ENCODE measurements around the gene PPP6R1. TPM values are rescaled to one million over a fixed set of nuclear protein-coding genes. Genes with fewer than 3 reads are reported as not detected.

The PPP6R1 gene, protein sequence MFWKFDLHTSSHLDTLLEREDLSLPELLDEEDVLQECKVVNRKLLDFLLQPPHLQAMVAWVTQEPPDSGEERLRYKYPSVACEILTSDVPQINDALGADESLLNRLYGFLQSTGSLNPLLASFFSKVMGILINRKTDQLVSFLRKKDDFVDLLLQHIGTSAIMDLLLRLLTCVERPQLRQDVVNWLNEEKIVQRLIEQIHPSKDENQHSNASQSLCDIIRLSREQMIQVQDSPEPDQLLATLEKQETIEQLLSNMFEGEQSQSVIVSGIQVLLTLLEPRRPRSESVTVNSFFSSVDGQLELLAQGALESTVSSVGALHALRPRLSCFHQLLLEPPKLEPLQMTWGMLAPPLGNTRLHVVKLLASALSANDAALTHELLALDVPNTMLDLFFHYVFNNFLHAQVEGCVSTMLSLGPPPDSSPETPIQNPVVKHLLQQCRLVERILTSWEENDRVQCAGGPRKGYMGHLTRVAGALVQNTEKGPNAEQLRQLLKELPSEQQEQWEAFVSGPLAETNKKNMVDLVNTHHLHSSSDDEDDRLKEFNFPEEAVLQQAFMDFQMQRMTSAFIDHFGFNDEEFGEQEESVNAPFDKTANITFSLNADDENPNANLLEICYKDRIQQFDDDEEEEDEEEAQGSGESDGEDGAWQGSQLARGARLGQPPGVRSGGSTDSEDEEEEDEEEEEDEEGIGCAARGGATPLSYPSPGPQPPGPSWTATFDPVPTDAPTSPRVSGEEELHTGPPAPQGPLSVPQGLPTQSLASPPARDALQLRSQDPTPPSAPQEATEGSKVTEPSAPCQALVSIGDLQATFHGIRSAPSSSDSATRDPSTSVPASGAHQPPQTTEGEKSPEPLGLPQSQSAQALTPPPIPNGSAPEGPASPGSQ
- total RNA-seq (ENCODE audit: low replicate concordance), result 39.0 and 41.5 TPM in 2 replicates

DNA sequence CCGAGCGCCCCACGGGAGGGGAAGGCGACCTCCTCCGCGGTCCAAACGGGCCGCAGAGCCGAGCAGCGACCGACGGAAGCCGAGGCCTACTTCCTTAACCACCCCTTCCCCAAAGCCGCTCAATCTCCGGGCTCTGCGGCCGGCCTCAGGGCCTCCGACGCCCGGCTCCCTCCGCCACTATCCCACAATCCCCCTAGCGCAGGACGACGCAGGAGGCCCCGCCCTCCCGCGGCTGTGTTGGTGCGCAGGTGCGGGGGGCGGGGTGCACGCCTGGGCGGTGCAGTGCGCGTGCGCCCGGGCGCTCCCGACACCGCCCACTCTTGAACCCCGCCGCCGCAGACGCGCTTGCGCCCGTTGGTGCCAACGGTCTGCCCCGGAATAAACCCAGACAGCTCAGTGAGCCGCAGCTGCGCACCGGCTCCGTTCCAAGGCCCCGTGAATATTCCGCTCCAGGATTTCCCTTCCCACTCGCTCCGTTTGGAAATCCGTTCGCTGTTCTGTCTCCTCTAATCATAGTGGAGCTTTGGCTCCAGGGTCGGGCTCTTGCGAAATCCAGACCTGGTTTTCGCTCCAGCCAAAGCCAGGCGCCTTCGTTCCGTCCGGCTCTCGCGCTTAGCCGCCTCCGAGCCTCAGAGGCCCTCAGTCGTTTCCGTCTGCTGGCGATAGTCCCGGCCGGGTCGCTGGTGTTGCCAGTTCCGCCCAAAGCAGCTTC, at the start of gene PPP6R1:
PPP6R1 (minus strand) TSS at position 190 of the 712 bp plus-strand sequence. CDS start 11,914 bp downstream, outside the sequence.
- H3K4me3 ChIP-seq (ENCODE audit: low read depth, low read length), result peak within 1 kb of the TSS; percentile 85
- DNase-seq (ENCODE audit: low read depth), result peak; percentile 100
- TF ChIP-seq, protein P1, sequence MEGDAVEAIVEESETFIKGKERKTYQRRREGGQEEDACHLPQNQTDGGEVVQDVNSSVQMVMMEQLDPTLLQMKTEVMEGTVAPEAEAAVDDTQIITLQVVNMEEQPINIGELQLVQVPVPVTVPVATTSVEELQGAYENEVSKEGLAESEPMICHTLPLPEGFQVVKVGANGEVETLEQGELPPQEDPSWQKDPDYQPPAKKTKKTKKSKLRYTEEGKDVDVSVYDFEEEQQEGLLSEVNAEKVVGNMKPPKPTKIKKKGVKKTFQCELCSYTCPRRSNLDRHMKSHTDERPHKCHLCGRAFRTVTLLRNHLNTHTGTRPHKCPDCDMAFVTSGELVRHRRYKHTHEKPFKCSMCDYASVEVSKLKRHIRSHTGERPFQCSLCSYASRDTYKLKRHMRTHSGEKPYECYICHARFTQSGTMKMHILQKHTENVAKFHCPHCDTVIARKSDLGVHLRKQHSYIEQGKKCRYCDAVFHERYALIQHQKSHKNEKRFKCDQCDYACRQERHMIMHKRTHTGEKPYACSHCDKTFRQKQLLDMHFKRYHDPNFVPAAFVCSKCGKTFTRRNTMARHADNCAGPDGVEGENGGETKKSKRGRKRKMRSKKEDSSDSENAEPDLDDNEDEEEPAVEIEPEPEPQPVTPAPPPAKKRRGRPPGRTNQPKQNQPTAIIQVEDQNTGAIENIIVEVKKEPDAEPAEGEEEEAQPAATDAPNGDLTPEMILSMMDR (IDR thresholded peaks at IDR 0.05; ENCODE audit: insufficient read depth, low read length), result no peak

DNA sequence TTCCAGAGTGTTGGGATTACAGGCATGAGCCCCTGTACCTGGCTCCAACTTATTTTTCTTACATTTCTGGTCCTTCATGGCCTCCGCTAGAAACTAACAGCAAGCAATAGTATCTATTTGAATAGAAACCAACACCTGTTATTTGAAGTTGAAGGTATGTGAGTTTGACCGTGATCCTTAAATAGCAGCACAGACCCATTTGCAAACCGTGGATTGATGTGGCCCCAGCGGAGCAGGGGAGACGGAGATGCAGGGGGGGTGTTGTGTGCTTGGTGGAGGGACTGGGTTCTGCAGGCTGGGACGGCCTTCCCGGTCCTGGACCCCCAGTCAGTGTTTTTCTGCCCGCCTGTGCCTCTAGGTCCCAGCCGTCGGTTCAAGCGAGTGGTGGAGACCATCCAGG, 49.5 kb upstream of the PPP6R1 start:
- TF ChIP-seq, protein P1 (IDR thresholded peaks at IDR 0.05; ENCODE audit: insufficient read depth, low read length), result no peak
- H3K4me3 ChIP-seq (ENCODE audit: low read depth, low read length), result no peak overlapping the region
- no peak for DNase-seq (ENCODE audit: low read depth)

DNA sequence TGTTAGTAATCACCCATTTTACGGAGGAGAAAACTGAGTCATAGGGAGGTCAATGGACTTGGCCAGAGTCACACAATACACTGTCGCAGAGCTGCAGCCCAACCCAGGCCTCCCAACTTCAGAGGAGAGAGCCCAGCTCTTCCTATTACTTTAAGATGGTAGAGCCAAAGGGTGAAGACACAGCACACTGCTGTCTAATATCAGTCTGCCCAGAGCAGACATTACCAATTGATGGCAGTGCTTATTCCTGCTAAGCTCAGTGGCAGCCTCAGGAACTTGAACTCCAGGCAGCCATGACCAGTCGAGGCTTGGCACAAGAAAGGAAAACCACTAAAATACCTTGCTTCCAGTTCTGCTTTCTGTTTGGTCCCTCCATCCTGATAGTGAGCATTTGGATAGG, 47.9 kb upstream of the PPP6R1 start:
- no peak overlapping the region for H3K4me3 ChIP-seq (ENCODE audit: low read depth, low read length)
- no peak for DNase-seq (ENCODE audit: low read depth)
- TF ChIP-seq, protein P1 (IDR thresholded peaks at IDR 0.05; ENCODE audit: insufficient read depth, low read length), result no peak

DNA sequence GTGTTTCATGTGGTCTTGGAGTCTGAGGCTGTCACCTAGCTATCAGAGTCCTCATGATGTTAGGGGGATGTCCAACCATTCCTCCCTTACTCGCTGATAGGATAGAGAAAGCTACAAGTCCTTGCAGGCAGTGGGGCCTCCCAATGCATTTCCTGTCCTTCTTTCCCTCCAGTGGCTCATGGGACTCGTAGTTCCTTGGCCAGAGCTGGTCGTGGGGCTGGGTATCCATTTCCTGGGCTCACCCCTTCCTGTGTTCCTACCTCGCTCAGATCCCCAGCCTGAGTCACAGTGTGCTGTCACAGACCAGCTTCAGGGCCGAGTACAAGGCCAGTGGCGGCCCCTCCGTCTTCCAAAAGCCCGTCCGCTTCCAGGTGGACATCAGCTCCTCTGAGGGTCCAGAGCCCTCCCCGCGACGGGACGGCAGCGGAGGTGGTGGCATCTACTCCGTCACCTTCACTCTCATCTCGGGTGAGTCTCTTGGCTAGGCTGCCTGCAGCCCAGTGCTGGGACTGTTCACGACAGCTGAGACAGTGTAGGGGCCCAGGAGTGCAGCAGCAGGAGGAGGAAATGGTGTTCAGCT, 47.3 kb upstream of the PPP6R1 start:
- TF ChIP-seq, protein P1 (IDR thresholded peaks at IDR 0.05; ENCODE audit: insufficient read depth, low read length), result no peak
- H3K4me3 ChIP-seq (ENCODE audit: low read depth, low read length), result no peak overlapping the region
- no peak for DNase-seq (ENCODE audit: low read depth)

DNA sequence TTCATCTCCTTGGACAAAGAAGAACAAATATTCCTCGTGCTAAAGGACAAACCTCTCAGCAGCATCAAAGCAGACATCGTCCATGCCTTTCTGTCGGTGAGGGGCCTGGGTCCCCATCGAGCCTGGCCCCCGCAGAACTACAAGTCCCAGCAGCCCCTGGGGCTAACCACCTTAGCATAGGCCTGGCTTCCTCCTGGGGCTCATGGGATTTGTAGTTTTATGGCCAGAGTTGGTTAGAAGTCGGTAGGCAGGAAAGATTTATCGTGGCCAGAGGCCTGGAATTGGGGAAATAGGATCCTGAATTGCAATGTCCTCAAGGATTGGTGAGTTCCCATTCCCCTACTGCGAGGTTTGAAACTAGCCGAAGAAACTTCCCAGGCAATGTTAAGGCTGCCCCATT, 46.7 kb upstream of the PPP6R1 start:
- TF ChIP-seq, protein P1 (IDR thresholded peaks at IDR 0.05; ENCODE audit: insufficient read depth, low read length), result no peak
- peak; percentile 25 for DNase-seq (ENCODE audit: low read depth)
- H3K4me3 ChIP-seq (ENCODE audit: low read depth, low read length), result no peak overlapping the region

DNA sequence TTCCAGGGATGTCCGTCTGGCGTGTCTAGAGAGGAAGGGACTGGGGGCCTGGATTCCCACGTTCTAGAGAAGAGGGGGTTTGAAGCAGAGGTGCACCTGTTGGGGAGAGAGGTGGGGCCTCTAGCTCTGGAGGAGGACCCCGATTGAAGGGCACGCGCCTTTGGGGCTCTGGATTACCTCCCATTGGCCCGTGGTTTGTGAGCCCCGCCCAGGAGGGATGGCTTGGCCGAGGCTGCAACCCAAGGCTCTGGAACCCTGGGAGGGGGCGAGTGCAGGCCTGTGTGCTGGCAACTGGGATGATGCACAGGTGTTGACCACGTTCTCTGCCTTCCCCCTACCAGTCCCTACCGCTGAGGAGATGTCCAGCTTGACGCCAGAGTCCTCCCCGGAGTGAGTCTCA, 46.2 kb upstream of the PPP6R1 start:
- H3K4me3 ChIP-seq (ENCODE audit: low read depth, low read length), result no peak overlapping the region
- no peak for DNase-seq (ENCODE audit: low read depth)
- TF ChIP-seq, protein P1 (IDR thresholded peaks at IDR 0.05; ENCODE audit: insufficient read depth, low read length), result no peak
